H1 (cell line): Measurements from ENCODE around the gene RLBP1. TPM values are rescaled to one million over a fixed set of nuclear protein-coding genes. Genes with fewer than 3 reads are reported as not detected.
"Not testable (repeated sequence)": the region's sequence is repeated elsewhere in the genome, so short reads cannot be mapped to it uniquely, and the experiment has no call there.

ENCODE experiments used
- CTCF ChIA-PET: fragments of 300-600 bp; sonication (Branson Sonifier 250); formaldehyde crosslinking; loops from one replicate; lab custom pipeline; 2021; ENCODE audit not compliant: partially characterized antibody; lab: Charles Lee
- POLR2A ChIA-PET: fragments of 300-600 bp; sonication (Branson Sonifier 250); formaldehyde crosslinking; loops from one replicate; lab custom pipeline; 2021; ENCODE audit warnings: inconsistent platforms; ENCODE audit not compliant: partially characterized antibody; lab: Charles Lee
- DNase-seq, 2 experiments: peaks; one replicate each; pipeline versions ENCODE4 v3.0.0 to v3.0.0-alpha.2; 2010 to 2022; ENCODE audit warnings: low spot score in 2 of 2, low read depth in 1 of 2, mixed read lengths in 1 of 2
- FAIRE-seq: peaks from 2 replicates; lab custom pipeline; 2011; peaks lifted over from hg19 to GRCh38; lab: Jason Lieb, UNC
- H2AFZ ChIP-seq: 2 replicates; pipeline ENCODE4 v1.8.1; 2012; ENCODE audit warnings: low read length, inconsistent platforms
- H2AK5ac ChIP-seq: 2 replicates; pipeline ENCODE4 v1.6.1; 2013; ENCODE audit warnings: low read depth, low read length
- H2BK120ac ChIP-seq: replicated peaks from 2 replicates; pipeline ENCODE3; 2013; ENCODE audit warnings: low read depth, low read length, inconsistent platforms
- H2BK12ac ChIP-seq: 2 replicates; pipeline ENCODE4 v1.6.1; 2013; ENCODE audit warnings: low read depth, low read length
- H2BK15ac ChIP-seq: 2 replicates; pipeline ENCODE4 v1.6.1; 2013; ENCODE audit warnings: low read length
- H2BK20ac ChIP-seq: 2 replicates; pipeline ENCODE4 v1.6.1; 2013; ENCODE audit warnings: low read length
- H2BK5ac ChIP-seq: 2 replicates; pipeline ENCODE4 v1.6.1; 2013; ENCODE audit warnings: low read depth, low read length
- H3K14ac ChIP-seq: 2 replicates; pipeline ENCODE4 v1.6.1; 2013; ENCODE audit warnings: inconsistent platforms; ENCODE audit not compliant: insufficient read length
- H3K18ac ChIP-seq: 2 replicates; pipeline ENCODE4 v1.6.1; 2013; ENCODE audit warnings: low read length; ENCODE audit errors: extremely low read depth
- H3K23ac ChIP-seq: 2 replicates; pipeline ENCODE4 v1.6.1; 2013; ENCODE audit warnings: inconsistent platforms; ENCODE audit not compliant: insufficient read length
- H3K23me2 ChIP-seq: 2 replicates; pipeline ENCODE4 v1.6.1; 2013; ENCODE audit warnings: low read depth, low read length
- H3K27ac ChIP-seq: 2 replicates; pipeline ENCODE4 v1.6.1; 2011; ENCODE audit warnings: low read depth, low read length, inconsistent platforms
- H3K27me3 ChIP-seq, 4 experiments: replicated peaks in 1 of 4; 1 replicate in 1 of 4; 2 replicates in 3 of 4; pipeline versions ENCODE4 v1.6.1 to v1.8.1; 2011 to 2013; ENCODE audit warnings: low read length in 3 of 4, mild to moderate bottlenecking in 3 of 4, inconsistent platforms in 2 of 4, mixed read lengths in 2 of 4, moderate library complexity in 1 of 4; ENCODE audit not compliant: control insufficient read depth in 3 of 4, insufficient read depth in 3 of 4; ENCODE audit errors: extremely low read depth in 1 of 4
- H3K36me3 ChIP-seq, 4 experiments: 2 replicates each; pipeline versions ENCODE4 v1.6.1 to v1.8.1; 2011 to 2013; ENCODE audit warnings: mild to moderate bottlenecking in 4 of 4, low read length in 3 of 4, moderate library complexity in 2 of 4, control low read depth in 1 of 4, inconsistent platforms in 1 of 4; ENCODE audit not compliant: insufficient read depth in 4 of 4, control insufficient read depth in 2 of 4
- H3K4ac ChIP-seq: replicated peaks from 2 replicates; pipeline ENCODE3; 2013; ENCODE audit warnings: low read length, low read depth, mixed read lengths, inconsistent platforms; ENCODE audit not compliant: insufficient read length
- H3K4me1 ChIP-seq, 4 experiments: replicated peaks in 1 of 4; 1 replicate in 1 of 4; 2 replicates in 3 of 4; pipeline versions ENCODE4 v1.6.1 to v1.8.1; 2011 to 2013; ENCODE audit warnings: low read length in 3 of 4, inconsistent platforms in 2 of 4, mixed read lengths in 1 of 4; ENCODE audit not compliant: insufficient read depth in 4 of 4, control insufficient read depth in 3 of 4
- H3K4me2 ChIP-seq, 2 experiments: 2 replicates each; pipeline versions ENCODE4 v1.6.1 to v1.8.1; 2011 to 2013; ENCODE audit warnings: low read depth in 2 of 2, low read length in 2 of 2, control low read depth in 1 of 2, inconsistent platforms in 1 of 2, mild to moderate bottlenecking in 1 of 2; ENCODE audit not compliant: insufficient read depth in 1 of 2
- H3K4me3 ChIP-seq, 4 experiments: fragments of 200-600, 300-600 bp in 1 of 4; sonication (generic), shearing (Covaris generic), sonication (Bioruptor Twin) in 1 of 4; 2 replicates each; pipeline versions ENCODE4 v1.5.1 to v1.8.1; 2011 to 2016; ENCODE audit warnings: low read length in 4 of 4, low read depth in 3 of 4, control low read depth in 2 of 4, inconsistent platforms in 2 of 4, mild to moderate bottlenecking in 2 of 4, mixed read lengths in 1 of 4, moderate library complexity in 1 of 4; ENCODE audit not compliant: insufficient read depth in 2 of 4; ENCODE audit errors: extremely low read depth in 1 of 4
- H3K56ac ChIP-seq: replicated peaks from 2 replicates; pipeline ENCODE3; 2013; ENCODE audit warnings: low read depth, mild to moderate bottlenecking, mixed read lengths, low read length, inconsistent platforms; ENCODE audit not compliant: insufficient read length
- H3K79me1 ChIP-seq: 2 replicates; pipeline ENCODE4 v1.6.1; 2013; ENCODE audit warnings: low read depth, low read length, control low read depth
- H3K79me2 ChIP-seq, 2 experiments: 2 replicates each; pipeline versions ENCODE4 v1.6.1 to v1.8.1; 2012 to 2013; ENCODE audit warnings: low read length in 2 of 2, mild to moderate bottlenecking in 2 of 2, inconsistent platforms in 1 of 2; ENCODE audit not compliant: insufficient read depth in 2 of 2, control insufficient read depth in 1 of 2
- H3K9ac ChIP-seq, 4 experiments: replicated peaks in 1 of 4; 1 replicate in 1 of 4; 2 replicates in 3 of 4; pipeline versions ENCODE4 v1.6.1 to v1.8.1; 2011 to 2013; ENCODE audit warnings: low read depth in 3 of 4, low read length in 3 of 4, control low read depth in 2 of 4, mild to moderate bottlenecking in 2 of 4, moderate library complexity in 2 of 4, inconsistent platforms in 1 of 4; ENCODE audit errors: extremely low read depth in 1 of 4
- H3K9me3 ChIP-seq, 2 experiments: 2 replicates each; pipeline versions ENCODE4 v1.6.1 to v1.8.1; 2012 to 2013; ENCODE audit warnings: mild to moderate bottlenecking in 2 of 2, moderate library complexity in 2 of 2, control low read depth in 1 of 2, inconsistent platforms in 1 of 2, low read depth in 1 of 2, low read length in 1 of 2, mixed read lengths in 1 of 2; ENCODE audit not compliant: insufficient read depth in 2 of 2
- H4K20me1 ChIP-seq, 2 experiments: replicated peaks in 1 of 2; 2 replicates each; pipeline versions ENCODE3 to v1.8.1; 2011 to 2013; ENCODE audit warnings: inconsistent platforms in 2 of 2, low read length in 2 of 2, mild to moderate bottlenecking in 1 of 2; ENCODE audit not compliant: insufficient read depth in 2 of 2, control insufficient read depth in 1 of 2
- H4K5ac ChIP-seq: 2 replicates; pipeline ENCODE4 v1.6.1; 2013; ENCODE audit warnings: low read length, low read depth, mixed read lengths, inconsistent platforms; ENCODE audit not compliant: insufficient read length
- H4K8ac ChIP-seq: 2 replicates; pipeline ENCODE4 v1.8.0; 2013; ENCODE audit warnings: mild to moderate bottlenecking, moderate library complexity, low read length, inconsistent platforms; ENCODE audit not compliant: insufficient read depth; ENCODE audit errors: extremely low read depth
- H4K91ac ChIP-seq: replicated peaks from 2 replicates; pipeline ENCODE3; 2013; ENCODE audit warnings: low read length, mixed read lengths, inconsistent platforms; ENCODE audit not compliant: insufficient read length
- GABPA ChIP-seq: IDR thresholded peaks from 2 replicates; pipeline ENCODE4 v1.6.1; 2011; ENCODE audit warnings: mild to moderate bottlenecking, low read length, moderate library complexity, borderline replicate concordance; ENCODE audit not compliant: insufficient read depth
- JUN ChIP-seq: IDR thresholded peaks from 2 replicates; pipeline ENCODE4 v1.6.1; 2011; ENCODE audit warnings: low read depth, mild to moderate bottlenecking, improper control_type of control experiment, low read length
- POLR2AphosphoS5 ChIP-seq: IDR thresholded peaks from 2 replicates; pipeline ENCODE4 v1.6.1; 2011; ENCODE audit warnings: low read depth, low read length
- RNF2 ChIP-seq: fragments of 200-900, 300-1000 bp; sonication (generic); IDR thresholded peaks from 2 replicates; pipeline ENCODE4 v1.7.1; 2016; ENCODE audit warnings: borderline replicate concordance, low read depth, mild to moderate bottlenecking, antibody characterized with exemption, low read length; ENCODE audit not compliant: poor library complexity, severe bottlenecking; ENCODE audit errors: missing control alignments
- SAP30 ChIP-seq: fragments of 300-600 bp; sonication (generic); IDR thresholded peaks from 2 replicates; pipeline ENCODE4 v1.7.1; 2012; ENCODE audit warnings: low read length, moderate library complexity, mild to moderate bottlenecking, inconsistent platforms; ENCODE audit not compliant: insufficient read depth, insufficient replicate concordance
- SP1 ChIP-seq: IDR thresholded peaks from 2 replicates; pipeline ENCODE4 v1.6.1; 2011; ENCODE audit warnings: low read depth, low read length
- WGBS, 2 experiments: shearing (Covaris generic) in 1 of 2; methylation state at CpG; one replicate each; pipeline versions ENCODE4 v1.1.6 to v1.1.7; 2013 to 2015; ENCODE audit warnings: low lambda C conversion rate in 2 of 2, mixed read lengths in 2 of 2, inconsistent platforms in 1 of 2, low coverage in 1 of 2, missing lambda C conversion rate in 1 of 2; ENCODE audit not compliant: insufficient replicate concordance in 2 of 2, insufficient coverage in 1 of 2, insufficient read length in 1 of 2; ENCODE audit errors: extremely low coverage in 1 of 2, missing lambda C conversion rate in 1 of 2; 5-methylcytosine and 5-hydroxymethylcytosine counted together
- polyA plus RNA-seq, 7 experiments: library from polyadenylated mRNA; depleted of rRNA in 3 of 7; stranded (reverse) in 5 of 7; unstranded in 2 of 7; fragments of >200 nt in 5 of 7; fragments of 200-250 nt in 2 of 7; gene quantifications; 1 replicate in 5 of 7; 2 replicates in 1 of 7; 4 replicates in 1 of 7; pipeline versions ENCODE4 v1.2.1 to v1.2.3, GENCODE V29; 2011 to 2013; ENCODE audit warnings: missing spikeins in 2 of 7, mixed read lengths in 2 of 7
- total RNA-seq: library from RNA; stranded (reverse); fragmentation: NEBNext Ultra II Directional; extraction: Animal tissue kit (Norgen Biotek cat#: 25700); gene quantifications from 2 replicates; pipeline ENCODE4 v1.2.1, GENCODE V29; 2021
- TF ChIP-seq, protein P1 (sequence below), 3 experiments: IDR thresholded peaks; 1 replicate in 2 of 3; 2 replicates in 1 of 3; pipeline versions ENCODE4 v1.5.1 to v1.6.1; 2011; ENCODE audit warnings: low read length in 3 of 3, mild to moderate bottlenecking in 3 of 3, inconsistent platforms in 2 of 3, low read depth in 1 of 3, moderate library complexity in 1 of 3; ENCODE audit not compliant: insufficient read depth in 1 of 3; ENCODE audit errors: control extremely low read depth in 1 of 3

The RLBP1 gene
- total and polyA plus RNA-seq, 2 of the 8 experiments (the other 6 are each of a cell fraction or from before 2014, with no cell fraction given) = 0.05 TPM; not detected in 1

DNA sequence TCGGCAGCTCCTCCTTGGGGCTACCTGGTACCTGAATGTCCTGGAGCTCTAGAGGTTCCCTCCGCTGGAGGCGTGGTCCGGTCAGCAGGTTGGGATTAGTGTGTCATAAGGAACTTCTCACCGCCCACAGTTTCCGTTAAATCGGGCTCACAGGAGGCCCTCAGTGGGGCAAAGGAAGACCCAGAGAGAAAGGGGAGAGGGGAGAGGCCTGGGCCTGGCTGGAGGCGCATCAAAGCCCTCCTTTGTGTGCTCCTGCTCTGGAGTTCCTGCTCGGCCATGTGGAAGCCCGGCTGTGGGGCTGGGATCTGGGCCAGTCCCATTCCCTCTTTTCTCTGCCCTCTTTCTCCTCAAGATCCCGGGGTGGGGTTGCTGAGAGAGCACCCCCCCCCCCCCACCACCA, at the start of gene RLBP1 (continued):
- TF ChIP-seq RNF2 (no peak), JUN (no peak), SAP30 (no peak), POLR2AphosphoS5 (no peak), SP1 (no peak), GABPA (no peak)
- TF ChIP-seq, protein P1, sequence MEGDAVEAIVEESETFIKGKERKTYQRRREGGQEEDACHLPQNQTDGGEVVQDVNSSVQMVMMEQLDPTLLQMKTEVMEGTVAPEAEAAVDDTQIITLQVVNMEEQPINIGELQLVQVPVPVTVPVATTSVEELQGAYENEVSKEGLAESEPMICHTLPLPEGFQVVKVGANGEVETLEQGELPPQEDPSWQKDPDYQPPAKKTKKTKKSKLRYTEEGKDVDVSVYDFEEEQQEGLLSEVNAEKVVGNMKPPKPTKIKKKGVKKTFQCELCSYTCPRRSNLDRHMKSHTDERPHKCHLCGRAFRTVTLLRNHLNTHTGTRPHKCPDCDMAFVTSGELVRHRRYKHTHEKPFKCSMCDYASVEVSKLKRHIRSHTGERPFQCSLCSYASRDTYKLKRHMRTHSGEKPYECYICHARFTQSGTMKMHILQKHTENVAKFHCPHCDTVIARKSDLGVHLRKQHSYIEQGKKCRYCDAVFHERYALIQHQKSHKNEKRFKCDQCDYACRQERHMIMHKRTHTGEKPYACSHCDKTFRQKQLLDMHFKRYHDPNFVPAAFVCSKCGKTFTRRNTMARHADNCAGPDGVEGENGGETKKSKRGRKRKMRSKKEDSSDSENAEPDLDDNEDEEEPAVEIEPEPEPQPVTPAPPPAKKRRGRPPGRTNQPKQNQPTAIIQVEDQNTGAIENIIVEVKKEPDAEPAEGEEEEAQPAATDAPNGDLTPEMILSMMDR (IDR thresholded peaks at IDR 0.05; ENCODE audit: control extremely low read depth in 1 of 3, insufficient read depth in 1 of 3, low read depth in 1 of 3, low read length in 3 of 3) = no peak

DNA sequence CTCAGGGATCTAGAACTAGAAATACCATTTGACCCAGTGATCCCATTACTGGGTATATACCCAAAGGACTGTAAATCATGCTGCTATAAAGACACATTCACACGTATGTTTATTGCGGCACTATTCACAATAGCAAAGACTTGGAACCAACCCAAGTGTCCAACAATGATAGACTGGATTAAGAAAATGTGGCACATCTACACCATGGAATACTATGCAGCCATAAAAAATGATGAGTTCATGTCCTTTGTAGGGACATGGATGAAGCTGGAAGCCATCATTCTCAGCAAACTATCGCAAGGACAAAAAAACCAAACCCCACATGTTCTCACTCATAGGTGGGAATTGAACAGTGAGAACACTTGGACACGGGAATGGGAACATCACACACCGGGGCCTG, 28.8 kb upstream of the RLBP1 start:
- H3K23ac ChIP-seq, FAIRE-seq, H2BK5ac ChIP-seq, H3K27me3 ChIP-seq, H3K4ac ChIP-seq, POLR2A ChIA-PET, H3K4me1 ChIP-seq, H3K23me2 ChIP-seq, H4K5ac ChIP-seq, DNase-seq, H2BK12ac ChIP-seq, H3K79me1 ChIP-seq, H2AFZ ChIP-seq, H3K9me3 ChIP-seq, H4K91ac ChIP-seq, H3K14ac ChIP-seq, H2BK15ac ChIP-seq, H3K27ac ChIP-seq, H3K4me3 ChIP-seq, H4K20me1 ChIP-seq, H3K18ac ChIP-seq, H2BK120ac ChIP-seq, CTCF ChIA-PET, H3K4me2 ChIP-seq, H4K8ac ChIP-seq, H3K56ac ChIP-seq, H3K9ac ChIP-seq, H2AK5ac ChIP-seq, H2BK20ac ChIP-seq: not testable (repeated sequence)
- H3K79me2 ChIP-seq = peaks cover 4 to 25% of the 10 kb centered on the region in 2 experiments; a peak in 3 of 4 replicates
- 90% methylated on average over 5 of the region's 5 CpGs; no CpG with 5 or more reads in 1 of the 2 experiments for WGBS, 2 experiments
- H3K36me3 ChIP-seq = peaks cover 6 to 37% (median 27%) of the 10 kb centered on the region in 4 experiments; a peak in 7 of 8 replicates
